Measurements from ENCODE around the gene CCL23.
"Not testable (repeated sequence)": the region's sequence is repeated elsewhere in the genome, so short reads cannot be mapped to it uniquely, and the experiment has no call there.

CCL23 gene, protein sequence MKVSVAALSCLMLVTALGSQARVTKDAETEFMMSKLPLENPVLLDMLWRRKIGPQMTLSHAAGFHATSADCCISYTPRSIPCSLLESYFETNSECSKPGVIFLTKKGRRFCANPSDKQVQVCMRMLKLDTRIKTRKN

DNA sequence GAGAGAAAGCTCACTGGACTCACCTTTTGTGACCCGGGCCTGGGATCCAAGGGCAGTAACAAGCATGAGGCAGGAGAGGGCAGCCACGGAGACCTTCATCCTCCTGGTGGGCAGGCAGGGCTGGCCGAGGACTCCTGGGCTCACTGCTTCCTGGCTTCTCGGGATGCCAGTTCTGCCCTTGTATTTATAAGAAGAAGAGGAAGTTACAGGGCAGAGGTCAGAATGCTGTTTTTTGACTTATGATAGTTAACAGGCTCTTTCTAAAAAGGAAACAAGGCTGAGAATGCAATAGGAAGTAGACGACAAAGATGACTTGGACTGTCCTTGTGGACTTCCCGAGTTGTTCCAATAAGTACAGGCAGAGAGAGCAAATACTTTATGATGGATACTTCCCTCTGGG is at the start of gene CCL23:
TSS of gene CCL23 (minus strand) at position 174 of the 400 bp plus-strand sequence. CDS start at position 99, 75 bp downstream.
- no peak for DNase-seq

DNA sequence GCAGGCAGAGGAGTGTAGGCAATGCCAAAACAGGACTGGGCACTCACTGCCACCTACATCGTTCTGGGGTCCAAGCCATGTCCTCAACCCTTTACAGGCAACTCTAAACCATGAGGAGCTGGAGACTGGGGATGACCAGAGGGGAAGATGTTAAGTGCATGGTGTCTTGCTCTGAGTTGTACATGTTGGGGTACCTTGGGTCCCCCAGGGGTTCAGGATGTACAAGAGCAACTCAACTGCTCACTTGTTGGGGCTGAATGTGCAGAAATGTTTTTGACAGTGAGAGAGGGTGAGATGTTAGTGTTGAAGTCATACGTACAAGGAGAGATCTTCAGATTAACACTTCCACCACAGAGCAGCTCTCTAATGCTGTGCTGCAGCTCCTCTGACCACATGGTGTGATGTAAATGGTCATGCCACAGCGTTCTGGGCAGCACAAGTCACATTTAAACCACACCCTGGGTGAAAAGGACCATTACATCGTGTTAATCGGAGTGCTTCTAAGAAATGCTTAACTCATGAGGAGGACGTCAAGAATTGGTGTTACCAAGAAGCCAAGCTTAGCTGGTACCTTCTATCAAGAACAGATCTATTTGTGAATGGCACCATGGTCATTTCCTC is 48.7 kb upstream of the CCL23 start:
- DNase-seq: peak; percentile 66

DNA sequence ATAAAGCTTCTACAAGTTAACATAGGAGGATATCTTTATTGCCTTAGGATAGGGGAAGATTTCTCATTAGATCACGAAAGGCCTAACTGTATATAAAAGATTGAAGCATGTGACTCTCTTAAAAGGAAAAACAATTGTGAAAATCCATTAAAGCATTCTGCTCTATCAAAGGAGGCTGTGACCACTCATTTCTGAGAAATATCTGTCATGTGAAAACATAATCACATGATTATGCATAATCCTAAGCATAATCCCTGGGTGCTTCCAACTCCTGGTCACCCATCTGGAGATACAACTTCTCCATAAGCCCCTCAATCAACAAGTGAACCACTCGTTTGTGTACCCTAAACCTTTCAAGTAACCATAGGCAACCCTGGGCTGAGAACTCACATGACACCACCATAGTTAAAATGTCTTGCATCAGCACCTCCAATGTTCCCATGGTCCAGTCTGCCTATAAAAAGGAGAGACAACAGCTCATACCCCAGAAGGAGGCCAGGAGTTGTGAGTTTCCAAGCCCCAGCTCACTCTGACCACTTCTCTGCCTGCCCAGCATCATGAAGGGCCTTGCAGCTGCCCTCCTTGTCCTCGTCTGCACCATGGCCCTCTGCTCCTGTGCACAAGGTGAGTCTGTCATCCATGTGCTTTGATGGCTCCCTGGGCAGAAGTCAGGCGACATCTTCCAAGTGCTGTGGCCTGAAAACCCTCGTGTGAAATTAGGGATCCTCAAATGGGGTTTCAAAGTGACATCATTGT is 46.2 kb upstream of the CCL23 start, which contains the start of gene CCL18:
TSS of gene CCL18 (plus strand) at position 487 of the 756 bp plus-strand sequence. CDS start at position 558, 71 bp downstream.
- DNase-seq: no peak

DNA sequence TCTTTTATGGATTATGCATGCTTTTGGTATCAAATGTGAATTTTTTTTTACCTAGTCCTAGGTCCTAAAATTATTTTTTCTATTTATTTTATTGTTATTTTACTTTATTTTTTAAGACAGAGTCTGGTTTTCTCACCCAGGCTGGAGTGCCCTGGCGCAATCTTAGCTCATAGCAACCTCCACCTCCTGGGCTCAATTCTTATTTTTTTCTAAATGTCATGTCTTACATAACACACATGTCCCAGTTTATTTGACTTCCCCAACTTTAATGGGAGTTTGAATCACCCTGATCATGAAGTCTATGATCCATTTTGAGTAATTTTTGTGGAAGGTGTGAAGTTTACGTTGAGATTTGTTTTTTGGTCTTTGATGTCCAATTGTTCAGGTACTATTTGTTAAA is 43.0 kb upstream of the CCL23 start:
- DNase-seq: no peak

DNA sequence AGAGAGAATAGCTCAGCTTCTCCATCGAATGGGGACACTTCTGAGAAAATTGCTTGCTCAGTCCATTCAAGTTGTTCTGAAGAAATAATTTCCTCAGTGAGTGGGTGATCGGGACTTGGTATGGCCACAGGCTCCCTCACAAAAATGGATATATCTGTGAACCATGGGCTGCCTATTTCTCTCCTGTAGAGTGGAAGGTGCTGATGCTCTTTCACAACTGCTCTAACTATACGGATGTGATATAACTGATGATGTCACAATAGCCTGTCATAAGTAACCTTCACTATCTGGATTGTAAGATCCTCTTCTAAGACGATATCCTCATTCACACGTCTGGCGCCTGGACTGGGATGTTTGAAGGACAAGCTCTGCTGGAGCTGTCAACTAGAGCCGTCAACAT is 41.6 kb upstream of the CCL23 start:
- no peak for DNase-seq

DNA sequence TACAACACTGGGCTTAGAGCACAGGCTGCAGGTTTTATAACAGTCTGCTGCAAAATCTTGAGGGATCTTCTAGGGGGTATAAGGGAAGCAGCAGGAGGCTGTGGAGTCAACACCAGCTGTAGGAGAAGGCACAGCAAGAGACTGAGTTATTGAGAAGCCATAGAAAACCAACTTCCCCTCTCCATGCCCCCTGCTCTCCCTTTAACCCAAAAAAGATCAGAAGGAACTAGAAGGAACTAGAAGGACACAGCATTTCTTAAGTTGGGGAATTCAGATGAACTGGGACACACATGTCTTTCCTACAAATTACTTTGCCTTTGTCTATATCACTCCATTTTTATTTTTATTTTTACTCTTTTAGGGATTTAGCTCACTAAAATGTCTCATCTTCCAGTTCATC is 40.1 kb upstream of the CCL23 start:
- DNase-seq: no peak

DNA sequence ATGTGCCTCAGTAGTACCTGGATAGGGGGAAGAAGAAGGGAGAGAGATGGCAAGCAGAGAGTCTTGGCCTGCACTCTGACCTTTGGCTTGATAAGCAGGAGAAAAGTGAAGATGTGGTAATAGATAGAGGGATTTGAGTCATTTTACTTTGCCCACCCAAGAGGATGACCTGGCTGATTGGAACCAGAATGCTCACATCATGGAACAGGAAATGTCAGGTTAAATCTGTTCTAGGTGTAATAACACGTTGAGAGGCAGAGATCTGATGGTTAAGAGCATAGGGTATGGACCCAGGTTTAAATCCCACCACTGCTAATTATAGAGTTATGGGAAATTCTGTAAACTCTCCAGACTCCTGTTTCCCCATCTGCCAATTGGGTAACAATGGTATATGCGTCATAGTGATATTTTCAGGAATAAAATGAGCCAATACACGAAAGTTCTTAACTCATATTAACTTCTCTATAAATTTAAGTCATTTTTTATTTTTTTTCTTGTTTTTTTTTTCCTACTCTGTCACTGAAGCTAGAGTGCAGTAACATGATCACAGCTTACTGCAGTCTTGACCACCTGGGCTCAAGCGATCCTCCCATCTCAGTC is 38.2 kb upstream of the CCL23 start:
- no peak for DNase-seq

DNA sequence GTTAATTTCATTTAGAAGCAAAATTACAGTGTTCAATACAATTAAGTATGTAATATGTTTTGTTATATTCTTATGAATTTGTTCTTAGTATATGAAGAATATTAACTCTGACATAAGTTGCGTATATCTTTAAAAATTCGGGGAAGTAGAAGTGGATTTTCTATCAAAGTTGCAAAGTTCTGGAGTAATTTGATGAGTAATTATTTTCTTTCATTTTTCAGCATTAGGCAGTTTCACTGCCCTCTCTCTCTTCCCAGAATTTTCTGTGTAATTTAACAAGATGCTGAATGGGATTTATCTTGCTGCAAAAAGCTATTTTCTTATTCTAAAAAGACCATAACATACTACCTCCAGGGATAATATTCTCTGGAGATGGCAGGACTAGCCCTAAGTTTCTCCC is 37.4 kb upstream of the CCL23 start:
- DNase-seq: no peak

DNA sequence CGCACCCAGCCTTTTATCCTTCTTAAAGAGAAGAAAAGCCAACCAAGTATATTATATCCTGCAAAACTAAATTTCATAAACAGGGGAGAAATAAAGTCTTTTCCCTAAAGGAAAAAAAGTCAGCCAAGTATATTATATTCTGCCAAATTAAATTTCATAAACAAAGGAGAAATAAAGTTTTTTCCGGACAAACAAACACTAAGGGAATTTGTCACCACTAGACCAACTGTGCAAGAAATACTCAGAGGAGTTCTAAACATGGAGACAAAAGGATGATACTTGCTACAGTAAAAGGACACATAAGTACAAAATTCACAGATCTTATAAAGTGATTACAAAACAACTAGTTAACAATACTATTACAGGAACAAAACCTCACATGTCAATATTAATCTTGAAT is 31.9 kb upstream of the CCL23 start:
- DNase-seq: no peak

DNA sequence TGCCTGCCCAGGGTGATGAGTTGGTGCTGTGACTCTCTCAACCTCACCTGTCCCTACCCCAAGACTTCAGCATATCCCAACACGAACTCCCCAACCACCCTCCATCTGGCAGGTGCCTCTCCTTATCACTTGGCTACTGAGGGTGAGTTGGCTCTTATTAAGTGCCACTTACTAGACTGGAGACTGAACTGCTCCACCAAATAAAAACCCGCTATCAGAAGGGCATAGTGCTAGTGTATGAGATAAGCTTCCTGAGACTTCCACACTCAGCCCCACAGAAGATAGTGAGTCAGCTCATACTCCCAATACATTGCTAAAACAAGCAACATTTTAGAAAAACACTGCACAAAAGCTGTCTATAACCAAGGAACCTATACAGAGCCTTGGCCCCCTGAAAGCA is 30.3 kb upstream of the CCL23 start:
- no peak for DNase-seq

DNA sequence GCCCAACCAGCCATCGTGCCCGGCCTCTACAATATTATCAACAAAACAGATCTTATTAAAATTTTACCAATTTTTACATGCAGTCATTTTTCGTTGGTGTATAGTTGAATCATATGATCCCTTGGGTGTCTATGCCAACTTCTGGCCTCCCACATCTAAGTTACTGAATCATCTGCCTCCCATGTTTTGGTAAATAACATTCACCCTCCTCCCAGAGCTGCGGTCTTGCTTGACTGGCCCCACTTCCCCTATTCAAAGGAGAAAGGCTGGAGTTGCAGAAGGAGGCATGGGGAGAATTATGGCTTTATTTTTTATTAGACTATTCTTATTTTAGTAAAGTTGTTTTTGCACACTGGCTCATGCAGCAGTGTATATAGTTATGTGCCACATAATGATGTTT is 18.5 kb upstream of the CCL23 start:
- no peak for DNase-seq

DNA sequence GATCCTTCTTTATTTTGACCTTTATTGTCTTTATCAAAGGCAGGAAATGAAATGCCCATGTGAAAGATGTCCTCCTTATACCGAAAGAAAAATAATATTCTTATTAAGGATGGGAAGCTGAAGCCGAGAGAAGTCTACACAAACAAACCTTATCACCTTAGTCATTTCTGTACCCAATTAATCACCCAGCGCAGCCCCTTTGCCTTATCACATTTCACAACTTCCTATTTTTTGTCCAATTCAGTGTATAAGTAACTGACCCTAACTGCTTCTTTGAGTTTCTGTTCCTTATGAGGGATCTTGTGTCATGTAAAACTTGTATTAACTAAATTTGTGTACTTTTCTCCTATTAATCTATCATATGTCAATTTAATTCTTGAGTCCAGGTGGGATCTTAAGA is 16.4 kb upstream of the CCL23 start:
- DNase-seq: no peak

DNA sequence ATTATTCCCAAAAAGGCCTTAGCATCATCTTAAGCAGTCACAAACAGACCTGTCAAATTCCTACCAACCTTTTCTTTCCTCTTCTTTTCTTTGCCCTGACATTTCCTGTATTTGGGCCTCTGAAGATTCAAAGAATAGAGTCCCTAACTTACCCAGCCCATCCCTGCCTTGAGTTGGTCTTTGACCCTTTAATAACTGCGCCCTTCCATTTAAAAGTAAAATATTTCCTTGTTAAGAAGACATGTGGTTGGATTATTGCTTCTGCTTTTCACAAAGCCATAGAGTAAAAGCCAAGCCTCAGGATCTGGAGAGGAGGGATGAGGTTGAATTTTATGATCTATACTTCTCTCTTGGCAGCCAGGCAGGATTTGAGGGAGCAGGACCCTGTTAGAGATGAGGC is 13.2 kb upstream of the CCL23 start:
- DNase-seq: no peak

DNA sequence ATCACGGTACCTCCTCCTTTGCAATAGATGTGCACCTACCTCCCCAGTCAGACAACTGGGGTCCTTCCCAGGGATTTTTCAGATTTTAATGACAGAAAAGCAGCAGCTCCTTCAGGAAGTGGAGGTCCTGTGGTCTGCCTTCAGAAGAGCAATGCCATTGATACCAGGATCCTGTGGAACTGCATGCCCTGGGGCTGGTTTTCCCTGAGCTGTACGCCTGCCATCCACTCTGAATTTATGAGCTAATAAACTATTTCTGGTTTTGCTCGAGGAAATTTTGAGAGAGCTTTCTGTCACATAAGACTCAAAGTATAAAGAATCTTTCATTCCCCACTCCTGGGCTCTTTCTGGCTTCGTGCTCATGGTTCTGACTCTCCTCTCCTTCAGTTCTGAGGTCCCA is 10.0 kb upstream of the CCL23 start:
- no peak for DNase-seq

DNA sequence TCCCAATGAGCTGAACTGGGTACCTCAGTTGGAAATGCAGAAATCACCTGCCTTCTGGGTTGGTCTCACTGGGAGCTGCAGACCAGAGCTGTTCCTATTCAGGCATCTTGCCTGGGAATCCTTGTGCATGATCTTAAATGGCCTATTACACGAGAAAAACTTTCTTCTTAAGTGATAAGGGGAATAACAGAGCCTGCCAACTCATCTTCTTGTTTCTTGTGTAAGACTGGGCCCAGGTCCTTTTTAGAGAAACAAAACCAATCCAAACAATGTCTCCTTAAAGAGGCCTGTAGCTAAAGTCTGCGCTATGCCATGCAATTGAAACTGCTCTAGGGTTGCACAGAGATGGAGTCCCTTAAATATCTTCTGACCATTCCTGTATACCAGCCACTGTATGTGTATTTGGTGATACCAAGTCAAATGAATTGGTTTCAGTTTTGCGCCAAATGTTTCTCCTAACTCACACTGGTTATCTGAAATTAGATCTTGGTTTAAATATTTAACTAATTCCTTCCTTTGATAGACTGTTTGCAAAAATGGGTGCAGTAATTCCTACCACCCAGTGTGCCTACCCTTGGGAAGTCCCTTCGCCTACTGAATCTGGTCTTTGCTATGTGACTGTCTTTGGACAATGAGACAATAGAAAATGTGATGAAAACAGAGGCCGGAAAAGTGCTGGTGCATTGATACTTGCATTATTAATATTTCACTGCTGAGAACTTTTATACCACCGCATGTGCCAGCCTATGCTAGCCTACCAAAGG is 6.5 kb upstream of the CCL23 start:
- no peak for DNase-seq

DNA sequence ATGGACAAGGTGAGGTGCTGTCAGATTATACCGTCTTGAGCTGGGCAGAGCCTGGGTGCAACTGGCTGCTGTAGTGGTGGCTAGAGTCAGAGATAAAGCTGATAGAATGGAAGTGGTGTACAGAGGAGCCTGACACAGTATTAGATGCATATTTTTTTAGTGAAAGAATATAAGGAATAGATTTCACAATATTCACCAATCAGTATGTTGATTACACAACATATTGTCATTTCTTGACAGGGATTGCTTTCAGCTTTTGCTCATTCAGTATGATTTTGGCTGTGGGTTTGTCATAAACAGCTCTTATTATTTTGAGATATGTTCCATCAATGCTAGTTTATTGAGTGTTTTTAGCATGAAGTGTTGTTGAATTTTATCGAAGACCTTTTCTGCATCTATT is 1.7 kb upstream of the CCL23 start:
- no peak for DNase-seq

DNA sequence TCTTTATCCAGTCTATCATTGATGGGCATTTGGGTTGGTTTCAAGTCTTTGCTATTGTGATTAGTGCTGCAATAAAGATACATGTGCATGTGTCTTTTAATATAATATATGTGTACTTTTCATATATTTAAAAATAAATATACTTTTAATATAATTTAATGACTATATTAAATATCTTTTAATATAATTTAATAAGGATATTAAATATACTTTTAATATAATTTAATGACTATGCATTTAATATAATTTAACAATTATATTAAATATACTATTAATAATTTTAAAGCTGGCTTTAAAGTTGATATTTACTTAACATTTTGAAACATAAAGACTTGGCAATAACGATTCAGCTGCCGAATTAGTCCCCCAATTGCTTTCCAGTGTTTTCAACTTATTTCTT is 1.2 kb downstream of the CCL23 start:
- no peak for DNase-seq

DNA sequence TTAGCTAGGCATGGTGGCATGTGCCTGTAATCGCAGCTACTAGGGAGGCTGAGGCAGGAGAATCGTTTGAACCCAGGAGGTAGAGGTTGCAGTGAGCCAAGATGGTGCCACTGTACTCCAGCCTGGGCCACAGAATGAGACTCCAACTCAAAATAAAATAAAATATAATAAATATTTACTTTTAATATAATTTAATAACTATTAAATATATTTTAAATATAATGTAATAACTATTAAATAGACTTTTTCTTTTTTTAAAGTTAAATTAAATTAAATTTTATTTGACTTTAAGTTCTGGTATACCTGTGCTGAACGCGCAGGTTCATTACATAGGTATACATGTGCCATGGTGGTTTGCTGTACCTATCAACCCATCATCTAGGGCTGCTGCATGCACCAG is 1.9 kb downstream of the CCL23 start:
- DNase-seq: not testable (repeated sequence)

DNA sequence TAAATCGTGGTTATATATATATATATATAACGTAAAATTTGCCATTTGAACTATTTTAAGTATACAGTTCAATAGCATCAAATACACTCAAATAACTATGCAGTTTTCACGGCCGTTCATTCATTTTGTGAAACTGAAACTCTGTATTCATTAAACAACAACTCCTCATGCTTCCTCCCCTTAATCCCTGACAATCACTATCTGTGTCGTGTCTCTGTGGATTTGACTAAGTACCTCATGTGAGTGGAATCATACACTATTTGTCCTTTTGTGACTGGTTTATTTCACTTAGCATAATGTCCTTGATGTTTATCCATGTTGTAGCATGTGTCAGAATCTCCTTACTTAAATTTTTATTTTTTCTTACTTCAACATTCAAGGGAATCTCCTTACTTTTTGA is 2.8 kb downstream of the CCL23 start:
- no peak for DNase-seq

DNA sequence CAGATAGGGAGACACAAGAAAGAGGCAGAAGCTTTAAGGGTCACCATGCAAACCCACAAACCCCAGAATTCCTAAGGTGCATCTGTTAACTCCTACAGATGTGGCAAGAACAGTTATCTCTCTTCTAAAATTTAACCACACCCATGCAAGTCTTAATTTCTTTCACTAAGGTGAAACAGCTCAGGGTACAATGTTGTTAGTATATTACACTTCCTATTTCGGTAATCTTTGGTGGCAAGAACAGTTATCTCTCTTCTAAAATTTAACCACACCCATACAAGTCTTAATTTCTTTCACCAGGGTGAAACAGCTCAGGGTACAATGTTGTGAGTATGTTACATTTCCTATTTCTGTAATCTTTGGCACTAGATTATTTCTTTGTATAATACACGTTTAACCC is 6.6 kb downstream of the CCL23 start:
- DNase-seq: no peak

DNA sequence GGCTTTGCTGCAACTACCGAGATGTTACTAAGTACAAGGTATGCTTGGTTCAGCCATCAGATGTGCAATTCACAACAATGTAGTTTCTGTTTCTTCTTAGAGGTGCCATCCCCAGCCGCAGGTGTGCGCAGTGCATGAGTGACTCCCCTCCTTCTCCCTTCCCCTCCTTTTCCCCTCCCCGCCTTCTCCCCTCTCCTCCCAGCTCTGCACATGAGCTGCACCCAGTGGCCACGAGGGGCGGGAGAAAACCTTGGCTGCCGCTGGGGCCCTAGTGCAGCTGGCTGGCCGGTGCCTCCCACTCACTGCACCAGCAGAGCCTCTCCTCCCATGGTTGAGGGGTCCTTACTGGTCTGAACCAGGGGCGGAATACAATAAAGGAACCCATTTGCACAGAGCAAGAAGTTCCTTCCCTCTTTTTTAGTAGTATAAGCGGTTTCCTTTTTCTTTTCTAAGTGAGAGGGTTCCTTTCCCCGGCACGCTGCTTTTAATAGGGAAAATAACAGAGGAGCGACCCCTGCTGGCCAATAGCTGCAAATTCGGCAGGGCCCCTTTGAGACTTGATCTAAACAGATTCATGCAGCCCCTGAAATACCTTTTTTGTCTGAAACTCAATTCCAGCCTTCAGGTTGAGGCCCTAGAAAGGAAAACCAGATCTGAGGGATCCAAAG is 8.6 kb downstream of the CCL23 start:
- no peak for DNase-seq

DNA sequence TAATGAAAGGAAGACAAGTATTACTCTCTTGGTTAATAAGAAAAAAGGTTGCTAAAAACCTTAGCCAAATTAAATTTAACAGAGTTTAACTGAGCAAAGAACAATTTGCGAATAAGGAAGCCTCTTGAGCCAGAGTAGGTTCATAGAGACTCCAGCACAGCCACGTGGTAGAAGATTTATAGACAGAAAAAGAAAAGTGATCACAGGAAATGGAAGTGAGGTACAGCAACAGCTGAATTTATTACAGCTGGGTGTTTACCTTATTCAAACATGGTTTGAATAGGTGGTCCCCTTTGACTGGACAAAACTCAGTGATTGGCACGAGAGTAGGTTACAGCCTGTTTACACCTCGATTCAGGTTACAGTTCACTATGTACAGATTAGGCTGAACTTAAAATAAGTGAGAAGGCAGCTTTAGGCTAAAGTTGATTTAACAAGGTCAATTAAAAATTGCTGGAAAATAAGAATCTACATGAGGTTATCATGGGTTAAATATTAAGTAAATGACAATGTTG is 13.1 kb downstream of the CCL23 start:
- no peak for DNase-seq
